Esophagus squamous epithelium (tissue), 4 donors: ENCODE data around the gene SLC9A9.

ENCODE experiments used
- POLR2A ChIP-seq, 4 donors: fragments of 450-650 bp; IDR thresholded peaks; one replicate each; pipeline ENCODE4 v1.6.1; 2017; ENCODE audit warnings: antibody characterized with exemption in 4 of 4, mild to moderate bottlenecking in 4 of 4, moderate library complexity in 3 of 4
- TF ChIP-seq, protein P1 (sequence below), 6 experiments: fragments of 450-650 bp in 4 of 6; fragments of 200-600 bp in 2 of 6; sonication (generic) in 2 of 6; IDR thresholded peaks; one replicate each; pipeline ENCODE4 v1.5.1; 2016 to 2019; ENCODE audit warnings: antibody characterized with exemption in 6 of 6, mild to moderate bottlenecking in 4 of 6, moderate library complexity in 4 of 6

DNA sequence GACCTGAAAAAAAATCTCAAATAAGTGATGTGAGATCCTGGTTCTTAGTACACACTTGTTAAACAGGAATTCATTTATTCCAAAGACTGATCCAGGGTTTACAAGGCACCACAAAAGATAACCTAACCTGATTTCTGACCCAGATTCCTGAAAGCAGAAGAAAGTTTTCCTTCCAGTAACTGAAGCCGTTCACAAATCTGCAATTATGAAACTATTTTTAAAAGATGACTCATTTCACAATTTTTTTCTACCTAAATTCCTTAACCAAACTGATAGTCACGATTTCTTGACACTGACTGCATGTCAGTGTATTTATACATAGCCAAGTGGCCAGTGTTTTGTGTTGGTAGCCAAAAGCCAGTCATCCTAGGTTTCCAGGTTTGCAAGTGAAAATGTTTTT, 17.1 kb downstream of the SLC9A9 start:
- TF ChIP-seq, protein P1, sequence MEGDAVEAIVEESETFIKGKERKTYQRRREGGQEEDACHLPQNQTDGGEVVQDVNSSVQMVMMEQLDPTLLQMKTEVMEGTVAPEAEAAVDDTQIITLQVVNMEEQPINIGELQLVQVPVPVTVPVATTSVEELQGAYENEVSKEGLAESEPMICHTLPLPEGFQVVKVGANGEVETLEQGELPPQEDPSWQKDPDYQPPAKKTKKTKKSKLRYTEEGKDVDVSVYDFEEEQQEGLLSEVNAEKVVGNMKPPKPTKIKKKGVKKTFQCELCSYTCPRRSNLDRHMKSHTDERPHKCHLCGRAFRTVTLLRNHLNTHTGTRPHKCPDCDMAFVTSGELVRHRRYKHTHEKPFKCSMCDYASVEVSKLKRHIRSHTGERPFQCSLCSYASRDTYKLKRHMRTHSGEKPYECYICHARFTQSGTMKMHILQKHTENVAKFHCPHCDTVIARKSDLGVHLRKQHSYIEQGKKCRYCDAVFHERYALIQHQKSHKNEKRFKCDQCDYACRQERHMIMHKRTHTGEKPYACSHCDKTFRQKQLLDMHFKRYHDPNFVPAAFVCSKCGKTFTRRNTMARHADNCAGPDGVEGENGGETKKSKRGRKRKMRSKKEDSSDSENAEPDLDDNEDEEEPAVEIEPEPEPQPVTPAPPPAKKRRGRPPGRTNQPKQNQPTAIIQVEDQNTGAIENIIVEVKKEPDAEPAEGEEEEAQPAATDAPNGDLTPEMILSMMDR (IDR thresholded peaks at IDR 0.05): no peak
- no peak for TF ChIP-seq POLR2A (IDR thresholded peaks at IDR 0.05)
